Measurements from ENCODE around the gene GFER. TPM values are rescaled to one million over a fixed set of nuclear protein-coding genes. Genes with fewer than 3 reads are reported as not detected.
A peak's percentile ranks its signal among the peaks of the same experiment; 100 is the strongest.

Gene GFER
- total and polyA plus RNA-seq, 7 donors = 18.9 to 53.2 (median 34.2) TPM

DNA sequence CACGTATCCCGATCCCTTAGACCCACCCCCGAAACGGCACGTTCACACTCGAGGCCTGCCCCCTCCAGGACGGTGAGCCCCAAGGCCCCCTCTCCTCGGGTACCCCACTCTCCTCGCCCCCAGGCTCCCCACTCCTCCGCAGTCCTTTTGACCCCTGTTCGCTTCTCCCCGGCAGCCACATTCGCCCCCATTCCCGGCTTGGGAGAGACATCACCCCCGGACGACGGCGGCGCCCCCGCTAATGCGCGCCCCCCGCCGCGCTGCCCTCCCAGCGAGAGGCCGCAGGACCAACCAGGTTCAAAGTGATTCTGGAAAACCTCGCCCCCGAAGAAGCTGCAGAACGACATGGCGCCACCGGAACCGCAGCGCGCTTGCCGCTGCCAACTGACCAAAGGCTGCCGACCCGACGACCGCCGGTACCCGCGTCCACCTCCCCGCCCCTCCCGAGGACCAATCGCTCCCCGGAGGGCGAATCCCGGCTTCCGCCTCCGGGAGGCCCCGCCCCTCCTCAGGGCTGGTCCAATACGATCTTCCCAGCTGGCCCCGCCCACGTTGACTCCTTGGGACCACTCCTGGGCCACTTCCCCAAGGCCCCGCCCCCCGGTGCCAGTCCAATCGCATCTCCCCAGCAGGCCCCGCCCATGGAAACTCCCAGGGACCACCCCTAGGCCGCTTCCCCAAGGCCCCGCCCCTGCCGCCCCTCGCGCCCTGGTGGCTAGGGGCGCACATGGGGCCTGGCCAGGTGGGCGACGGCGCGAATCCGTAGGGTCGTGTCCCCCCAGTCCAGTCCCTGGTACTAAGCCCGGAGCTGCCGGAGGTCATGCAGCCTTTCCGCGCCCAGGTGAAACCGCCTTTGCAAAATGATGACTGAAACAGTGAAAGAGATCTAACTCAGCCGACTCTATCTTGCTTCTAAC lies 40.9 kb upstream of the GFER start, which contains the start of gene MSRB1:
Gene MSRB1 (minus strand): TSS at position 390 of the 917 bp plus-strand sequence. CDS start 43 bp downstream, at position 347.
- Histone ChIP-seq H3K9me3 (no peaks in the 10 kb centered on the region), H3K4me1 (peaks cover 65% of the 10 kb centered on the region), H3K27me3 (ENCODE audit: insufficient read depth in 3 of 3, low read length in 2 of 3) (no peaks in the 10 kb centered on the region), H3K4me3 (peak within 1 kb of the TSS; percentile 85), H3K27ac (peak within 1 kb of the TSS; percentile 89), H3K36me3 (ENCODE audit: insufficient read depth in 1 of 2, low read depth in 1 of 2) (peaks cover 7 to 36% of the 10 kb centered on the region in 2 donors)
- TF ChIP-seq, protein P1, sequence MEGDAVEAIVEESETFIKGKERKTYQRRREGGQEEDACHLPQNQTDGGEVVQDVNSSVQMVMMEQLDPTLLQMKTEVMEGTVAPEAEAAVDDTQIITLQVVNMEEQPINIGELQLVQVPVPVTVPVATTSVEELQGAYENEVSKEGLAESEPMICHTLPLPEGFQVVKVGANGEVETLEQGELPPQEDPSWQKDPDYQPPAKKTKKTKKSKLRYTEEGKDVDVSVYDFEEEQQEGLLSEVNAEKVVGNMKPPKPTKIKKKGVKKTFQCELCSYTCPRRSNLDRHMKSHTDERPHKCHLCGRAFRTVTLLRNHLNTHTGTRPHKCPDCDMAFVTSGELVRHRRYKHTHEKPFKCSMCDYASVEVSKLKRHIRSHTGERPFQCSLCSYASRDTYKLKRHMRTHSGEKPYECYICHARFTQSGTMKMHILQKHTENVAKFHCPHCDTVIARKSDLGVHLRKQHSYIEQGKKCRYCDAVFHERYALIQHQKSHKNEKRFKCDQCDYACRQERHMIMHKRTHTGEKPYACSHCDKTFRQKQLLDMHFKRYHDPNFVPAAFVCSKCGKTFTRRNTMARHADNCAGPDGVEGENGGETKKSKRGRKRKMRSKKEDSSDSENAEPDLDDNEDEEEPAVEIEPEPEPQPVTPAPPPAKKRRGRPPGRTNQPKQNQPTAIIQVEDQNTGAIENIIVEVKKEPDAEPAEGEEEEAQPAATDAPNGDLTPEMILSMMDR (IDR thresholded peaks at IDR 0.05) = no peak
- intact Hi-C loops (cut with DNase I) = loop anchor here in 1 of 2 donors (10.0 kb wide), 1 partner anchor 168 kb away; the partner anchor contains the start of genes EME2, MRPS34 and NME3
- DNase-seq (peak; percentile 100), ATAC-seq (peak; percentile 83 to 86 (median 84))
- 1 to 3% (median 3%) methylated on average over 53 to 77 of the region's 77 CpGs for WGBS, 3 donors

DNA sequence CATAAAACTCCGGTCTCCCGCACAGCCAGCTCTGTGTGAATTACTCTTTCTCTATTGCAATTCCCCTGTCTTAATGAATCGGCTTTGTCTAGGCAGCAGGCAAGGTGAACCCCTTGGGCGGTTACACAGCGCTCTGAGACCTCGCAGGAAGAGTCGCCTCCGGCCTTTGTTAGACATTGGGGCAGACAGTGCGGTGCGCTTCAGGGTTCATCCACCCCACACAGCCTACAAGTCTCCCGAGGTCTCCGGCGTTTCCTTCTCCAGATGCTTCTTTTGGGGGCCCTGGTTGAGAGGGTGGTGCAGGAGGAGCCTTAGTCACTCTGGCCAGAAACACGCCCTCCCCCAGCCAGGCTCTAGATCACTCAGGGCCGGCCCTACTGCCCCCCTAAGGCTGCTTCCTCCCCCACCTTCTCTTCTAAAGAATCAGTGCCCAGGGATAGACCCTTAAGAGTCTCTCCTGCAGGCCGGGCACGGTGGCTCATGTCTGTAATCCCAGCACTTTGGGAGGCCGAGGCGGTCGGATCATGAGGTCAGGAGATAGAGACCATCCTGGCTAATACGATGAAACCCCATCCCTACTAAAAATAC lies 39.3 kb upstream of the GFER start:
- H3K4me1 ChIP-seq = peaks cover 62% of the 10 kb centered on the region
- peaks cover 0 to 20% of the 10 kb centered on the region in 2 donors for H3K36me3 ChIP-seq (ENCODE audit: insufficient read depth in 1 of 2, low read depth in 1 of 2)
- DNase-seq (no peak), ATAC-seq (no peak)
- no peaks in the 10 kb centered on the region for H3K9me3 ChIP-seq
- no peaks in the 10 kb centered on the region for H3K27me3 ChIP-seq (ENCODE audit: insufficient read depth in 3 of 3, low read length in 2 of 3)
- peak overlapping the region; percentile 89 for H3K27ac ChIP-seq
- no peak overlapping the region for H3K4me3 ChIP-seq
- intact Hi-C loops (cut with DNase I) = loop anchor here in 1 of 2 donors (10.0 kb wide), 1 partner anchor 170 kb away; the partner anchor contains the start of genes EME2, MRPS34 and NME3
- WGBS, 3 donors = 68 to 85% (median 76%) methylated on average over 21 of the region's 21 CpGs
- TF ChIP-seq, protein P1 (IDR thresholded peaks at IDR 0.05) = no peak

DNA sequence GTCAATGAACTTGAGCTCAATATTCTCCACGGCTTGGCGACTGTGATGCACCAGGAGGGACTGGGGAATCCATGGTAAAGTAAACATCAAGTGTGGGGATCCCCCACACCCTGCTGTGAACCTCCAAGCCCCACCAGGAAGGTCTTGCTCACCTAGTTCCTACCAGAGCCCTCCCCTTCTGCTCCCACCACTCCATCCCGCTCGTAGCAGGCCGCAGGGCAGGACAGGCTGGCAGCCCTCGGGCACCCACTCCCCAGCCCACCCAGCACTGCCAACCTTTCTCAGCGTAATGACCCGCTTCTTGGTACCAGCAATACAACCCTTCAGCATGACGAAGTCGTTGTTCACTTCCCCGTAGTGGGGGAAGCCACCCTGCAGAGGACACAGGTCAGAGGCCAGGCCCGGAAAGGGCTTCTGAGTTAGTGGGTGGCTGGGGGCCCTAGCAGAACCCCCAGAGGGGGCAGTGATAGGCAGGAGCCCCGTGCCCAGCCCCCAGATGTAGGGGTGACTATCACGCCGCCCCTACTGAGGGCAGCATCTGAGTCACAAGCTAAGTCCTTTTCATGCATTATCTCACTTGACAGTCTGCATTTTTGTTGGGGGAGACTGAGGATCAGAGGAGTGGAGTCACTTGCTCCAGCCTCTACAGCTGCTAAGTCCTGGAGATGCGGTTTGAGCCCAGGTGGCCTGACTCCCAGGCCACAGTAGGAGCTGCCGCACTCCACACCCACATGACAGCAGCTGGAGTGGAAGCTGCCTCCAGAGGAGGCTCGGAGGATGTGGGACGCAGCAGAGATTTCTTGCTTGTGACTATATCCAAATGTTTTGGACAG lies 38.2 kb upstream of the GFER start:
- TF ChIP-seq, protein P1 (IDR thresholded peaks at IDR 0.05) = no peak
- intact Hi-C loops (cut with DNase I) = loop anchor here in 1 of 2 donors (10.0 kb wide), 1 partner anchor 171 kb away; the partner anchor contains the start of genes EME2, MRPS34 and NME3
- no peaks in the 10 kb centered on the region for H3K9me3 ChIP-seq
- no peak overlapping the region for H3K4me3 ChIP-seq
- no peaks in the 10 kb centered on the region for H3K27me3 ChIP-seq (ENCODE audit: insufficient read depth in 3 of 3, low read length in 2 of 3)
- peak overlapping the region; percentile 89 for H3K27ac ChIP-seq
- peaks cover 0 to 9% of the 10 kb centered on the region in 2 donors for H3K36me3 ChIP-seq (ENCODE audit: insufficient read depth in 1 of 2, low read depth in 1 of 2)
- 76 to 80% (median 78%) methylated on average over 19 of the region's 19 CpGs for WGBS, 3 donors
- DNase-seq = no peak
- H3K4me1 ChIP-seq = peaks cover 59% of the 10 kb centered on the region
- ATAC-seq = no peak
